Vagina (tissue), 2 donors: ENCODE data around the gene GAB2. TPM values are rescaled to one million over a fixed set of nuclear protein-coding genes. Genes with fewer than 3 reads are reported as not detected.
"Not testable (repeated sequence)": the region's sequence is repeated elsewhere in the genome, so short reads cannot be mapped to it uniquely, and the experiment has no call there.

Experiments used
- DNase-seq, 2 donors: peaks; one replicate each; pipeline ENCODE4 v3.0.0-alpha.2; 2017; ENCODE audit errors: extremely low spot score in 2 of 2
- H3K27ac ChIP-seq: fragments of 200-600 bp; sonication (generic); one replicate; pipeline ENCODE4 v1.5.1; 2019
- H3K27me3 ChIP-seq: fragments of 200-600 bp; sonication (generic); one replicate; pipeline ENCODE4 v1.5.1; 2019
- H3K36me3 ChIP-seq, 2 donors: fragments of 200-600 bp; sonication (generic); one replicate each; pipeline ENCODE4 v1.5.1; 2017 to 2019
- H3K4me1 ChIP-seq: fragments of 200-600 bp; sonication (generic); one replicate; pipeline ENCODE4 v1.5.1; 2019
- H3K4me3 ChIP-seq, 2 donors: fragments of 200-600 bp; sonication (generic); 1 replicate in 1 of 2; 2 replicates in 1 of 2; pipeline ENCODE4 v1.5.1; 2016 to 2019
- H3K9me3 ChIP-seq: fragments of 200-600 bp; sonication (generic); one replicate; pipeline ENCODE4 v1.5.1; 2019
- CTCF ChIP-seq, 3 experiments: fragments of 450-650 bp in 2 of 3; fragments of 200-600 bp in 1 of 3; sonication (generic) in 1 of 3; IDR thresholded peaks; one replicate each; pipeline ENCODE4 v1.5.1; 2017 to 2019; ENCODE audit warnings: antibody characterized with exemption in 3 of 3, mild to moderate bottlenecking in 2 of 3, moderate library complexity in 2 of 3
- POLR2A ChIP-seq, 2 donors: fragments of 450-650 bp; IDR thresholded peaks; one replicate each; pipeline ENCODE4 v1.6.1; 2017; ENCODE audit warnings: antibody characterized with exemption in 2 of 2, mild to moderate bottlenecking in 2 of 2, moderate library complexity in 2 of 2
- POLR2AphosphoS5 ChIP-seq, 2 donors: sonication (generic); formaldehyde crosslinking; IDR thresholded peaks; one replicate each; pipeline ENCODE4 v1.9.0; 2017; ENCODE audit warnings: antibody characterized with exemption in 2 of 2, mild to moderate bottlenecking in 2 of 2, low read depth in 1 of 2; ENCODE audit not compliant: insufficient read depth in 1 of 2
- intact Hi-C: fragments of 100-400 bp; cut with DNase I; formaldehyde crosslinking; loops from one replicate; pipeline ENCODE4 v1.15.1; 2023
- total RNA-seq: library from RNA; depleted of rRNA; stranded (reverse); fragments of >200 nt; gene quantifications from one replicate; pipeline ENCODE4 v1.2.3, GENCODE V29; 2016

GAB2 gene
- total RNA-seq, 1 donor from 2014 or later = 24.6 TPM

GRCh38 chr11:78365381-78365792 is 52.2 kb downstream of the GAB2 start:
- Histone ChIP-seq H3K4me1 (peaks cover 9% of the 10 kb centered on the region), H3K27ac (no peak overlapping the region), H3K36me3 (no peaks in the 10 kb centered on the region), H3K27me3 (no peaks in the 10 kb centered on the region), H3K9me3 (no peaks in the 10 kb centered on the region), H3K4me3 (no peak overlapping the region)
- TF ChIP-seq POLR2AphosphoS5 (IDR thresholded peaks at IDR 0.05; ENCODE audit: insufficient read depth in 1 of 2, low read depth in 1 of 2) (no peak), CTCF (IDR thresholded peaks at IDR 0.05) (no peak), POLR2A (IDR thresholded peaks at IDR 0.05) (no peak)
- intact Hi-C loops = no loop called here
- no peak for DNase-seq

- Histone ChIP-seq H3K9me3 (no peaks in the 10 kb centered on the region), H3K27ac (no peak overlapping the region), H3K4me3 (no peak overlapping the region), H3K36me3 (no peaks in the 10 kb centered on the region), H3K4me1 (peaks cover 9% of the 10 kb centered on the region), H3K27me3 (no peaks in the 10 kb centered on the region)
- TF ChIP-seq POLR2A (IDR thresholded peaks at IDR 0.05) = no peak
- no peak for TF ChIP-seq CTCF (IDR thresholded peaks at IDR 0.05)
- no peak for TF ChIP-seq POLR2AphosphoS5 (IDR thresholded peaks at IDR 0.05; ENCODE audit: insufficient read depth in 1 of 2, low read depth in 1 of 2)
- no peak for DNase-seq
- intact Hi-C loops = no loop called here
Observed at GRCh38 chr11:78364128-78364751, 53.4 kb downstream of the GAB2 start.

- intact Hi-C loops = no loop called here
- Histone ChIP-seq H3K36me3 (no peaks in the 10 kb centered on the region), H3K9me3 (no peaks in the 10 kb centered on the region)
Observed at GRCh38 chr11:78363024-78363619, 54.5 kb downstream of the GAB2 start.

GRCh38 chr11:78361228-78361627 is 56.4 kb downstream of the GAB2 start:
- TF ChIP-seq POLR2AphosphoS5 (IDR thresholded peaks at IDR 0.05; ENCODE audit: insufficient read depth in 1 of 2, low read depth in 1 of 2) = no peak
- TF ChIP-seq CTCF (IDR thresholded peaks at IDR 0.05) = no peak
- no peak for TF ChIP-seq POLR2A (IDR thresholded peaks at IDR 0.05)
- no peak for DNase-seq
- H3K27me3 ChIP-seq = no peaks in the 10 kb centered on the region
- H3K9me3 ChIP-seq = no peaks in the 10 kb centered on the region
- H3K4me3 ChIP-seq = no peak overlapping the region
- H3K27ac ChIP-seq = no peak overlapping the region
- intact Hi-C loops = no loop called here
- no peaks in the 10 kb centered on the region for H3K36me3 ChIP-seq
- H3K4me1 ChIP-seq = peaks cover 9% of the 10 kb centered on the region

More at GRCh38 chr11:78363024-78363619, 54.5 kb downstream of the GAB2 start:
- H3K4me3 ChIP-seq = no peak overlapping the region
- H3K27ac ChIP-seq = no peak overlapping the region
- no peak for DNase-seq
- TF ChIP-seq POLR2A (IDR thresholded peaks at IDR 0.05) = no peak
- no peak for TF ChIP-seq CTCF (IDR thresholded peaks at IDR 0.05)
- TF ChIP-seq POLR2AphosphoS5 (IDR thresholded peaks at IDR 0.05; ENCODE audit: insufficient read depth in 1 of 2, low read depth in 1 of 2) = no peak
- no peaks in the 10 kb centered on the region for H3K27me3 ChIP-seq
- peaks cover 9% of the 10 kb centered on the region for H3K4me1 ChIP-seq

- no peaks in the 10 kb centered on the region for H3K27me3 ChIP-seq
- H3K4me3 ChIP-seq = no peak overlapping the region
- no peak overlapping the region for H3K27ac ChIP-seq
- intact Hi-C loops = no loop called here
- TF ChIP-seq POLR2AphosphoS5 (IDR thresholded peaks at IDR 0.05; ENCODE audit: insufficient read depth in 1 of 2, low read depth in 1 of 2) (no peak), CTCF (IDR thresholded peaks at IDR 0.05) (no peak), POLR2A (IDR thresholded peaks at IDR 0.05) (no peak)
- H3K9me3 ChIP-seq = no peaks in the 10 kb centered on the region
- DNase-seq = no peak
- peaks cover 7% of the 10 kb centered on the region for H3K4me1 ChIP-seq
- no peaks in the 10 kb centered on the region for H3K36me3 ChIP-seq
Observed at GRCh38 chr11:78359921-78360320, 57.7 kb downstream of the GAB2 start.

- intact Hi-C loops, H3K4me3 ChIP-seq, H3K27me3 ChIP-seq, H3K9me3 ChIP-seq, DNase-seq, H3K27ac ChIP-seq, H3K36me3 ChIP-seq: not testable (repeated sequence)
- peaks cover 13% of the 10 kb centered on the region for H3K4me1 ChIP-seq
Observed at GRCh38 chr11:78357924-78358323, 59.7 kb downstream of the GAB2 start.

GRCh38 chr11:78357425-78357824 is 60.2 kb downstream of the GAB2 start:
- H3K27ac ChIP-seq, DNase-seq, H3K36me3 ChIP-seq, H3K4me3 ChIP-seq, H3K27me3 ChIP-seq, H3K9me3 ChIP-seq, intact Hi-C loops: not testable (repeated sequence)
- H3K4me1 ChIP-seq = peaks cover 17% of the 10 kb centered on the region

- H3K4me3 ChIP-seq, H3K27me3 ChIP-seq, DNase-seq, H3K36me3 ChIP-seq, H3K27ac ChIP-seq, intact Hi-C loops, H3K9me3 ChIP-seq: not testable (repeated sequence)
- H3K4me1 ChIP-seq = peaks cover 34% of the 10 kb centered on the region
Observed at GRCh38 chr11:78355742-78356141, 61.9 kb downstream of the GAB2 start.
